ENCODE results near the gene HOXA1.

Gene HOXA1

GRCh38 chr7:27131390-27131819, 35.6 kb upstream of the HOXA1 start:
- no peak for DNase-seq (ENCODE audit: low spot score)

DNA sequence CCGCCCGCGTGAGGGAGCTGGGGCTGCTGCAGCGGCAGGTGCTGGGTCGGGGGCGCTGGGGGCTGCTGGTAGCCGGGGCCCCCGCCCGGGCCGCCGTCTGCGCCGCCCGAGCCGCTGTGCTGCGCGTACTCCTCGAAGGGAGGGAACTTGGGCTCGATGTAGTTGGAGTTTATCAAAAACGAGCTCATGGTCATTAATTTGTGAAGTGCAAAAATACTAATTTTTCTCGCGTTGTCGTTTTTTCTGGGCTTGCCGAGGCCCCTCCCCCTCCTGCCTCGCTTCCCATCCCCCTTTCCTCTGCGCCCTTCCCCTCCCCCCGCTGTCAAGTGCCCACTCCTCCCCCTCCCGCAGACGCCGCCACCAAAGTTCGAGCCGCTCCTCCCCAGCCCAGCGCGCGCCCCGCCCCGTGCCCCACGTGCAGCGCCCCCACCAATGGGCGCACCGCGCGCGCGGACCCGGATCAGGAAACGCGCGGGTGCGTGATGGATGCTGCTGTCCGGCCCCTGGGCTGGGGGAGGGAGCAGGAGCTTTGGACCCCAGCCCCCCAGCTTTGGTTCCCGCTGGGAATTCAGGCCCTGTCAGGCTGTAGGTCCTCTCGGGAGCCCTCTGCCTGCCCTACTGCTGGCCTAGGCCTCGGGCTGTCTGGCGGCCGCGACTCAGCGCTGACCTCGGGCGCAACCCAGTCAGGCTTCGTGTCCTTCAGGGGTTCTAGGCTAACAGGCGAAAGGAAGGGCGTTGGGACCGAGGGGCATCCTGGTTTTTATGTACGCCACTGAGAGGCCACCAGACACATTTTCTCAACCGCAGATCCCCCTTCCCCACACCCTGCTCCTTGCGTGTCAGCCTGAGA, 35.0 kb upstream of the HOXA1 start, which contains the start of gene HOXA4:
HOXA4 (minus strand) TSS at position 218 of the 850 bp plus-strand sequence; CDS start at position 194, 24 bp downstream.
- DNase-seq (ENCODE audit: low spot score) = peak; percentile 60

- DNase-seq (ENCODE audit: low spot score) = no peak
Measured at GRCh38 chr7:27129729-27130539, 34.1 kb upstream of the HOXA1 start.

DNA sequence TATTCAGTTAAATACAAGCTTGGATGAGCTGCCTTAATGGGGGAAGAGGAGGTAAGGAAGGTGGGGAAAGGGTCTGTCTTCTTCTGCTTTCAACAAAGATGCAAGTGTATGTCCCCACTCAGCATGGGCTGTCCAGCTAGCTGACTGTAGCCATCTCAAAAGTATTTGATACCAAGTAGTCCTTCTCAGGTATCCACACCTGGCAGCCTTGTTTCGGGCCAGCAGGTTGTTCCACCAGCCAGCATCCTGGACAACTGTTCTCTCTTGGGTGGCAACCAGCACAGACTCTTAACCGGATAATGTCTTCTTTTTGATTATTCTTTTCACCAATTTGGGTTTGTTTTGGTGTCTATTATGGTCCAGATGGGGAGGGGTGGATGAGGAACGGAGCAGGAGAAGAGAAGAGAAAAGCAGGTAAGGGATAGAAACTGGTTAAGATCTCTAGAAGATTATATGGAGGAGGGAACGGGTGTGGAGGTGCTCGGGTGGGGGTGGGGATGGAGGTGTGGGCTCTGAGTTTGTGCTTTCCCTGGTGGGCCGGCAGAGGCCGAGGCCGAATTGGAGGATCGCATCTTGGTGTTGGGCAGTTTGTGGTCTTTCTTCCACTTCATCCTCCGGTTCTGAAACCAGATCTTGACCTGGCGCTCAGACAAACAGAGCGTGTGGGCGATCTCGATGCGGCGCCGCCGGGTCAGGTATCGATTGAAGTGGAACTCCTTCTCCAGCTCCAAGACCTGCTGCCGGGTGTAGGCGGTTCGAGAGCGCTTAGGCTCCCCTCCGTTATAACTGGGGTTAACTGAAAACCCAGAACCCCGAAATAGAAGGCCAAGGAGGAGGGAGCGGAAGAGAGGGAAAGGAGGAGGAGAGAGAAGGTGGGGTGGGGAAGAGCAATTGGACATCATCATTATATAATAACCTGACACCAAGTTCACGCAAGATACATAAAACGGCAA, 33.3 kb upstream of the HOXA1 start:
- no peak for DNase-seq (ENCODE audit: low spot score)

- no peak for DNase-seq (ENCODE audit: low spot score)
Measured at GRCh38 chr7:27128034-27128433, 32.2 kb upstream of the HOXA1 start.

DNA sequence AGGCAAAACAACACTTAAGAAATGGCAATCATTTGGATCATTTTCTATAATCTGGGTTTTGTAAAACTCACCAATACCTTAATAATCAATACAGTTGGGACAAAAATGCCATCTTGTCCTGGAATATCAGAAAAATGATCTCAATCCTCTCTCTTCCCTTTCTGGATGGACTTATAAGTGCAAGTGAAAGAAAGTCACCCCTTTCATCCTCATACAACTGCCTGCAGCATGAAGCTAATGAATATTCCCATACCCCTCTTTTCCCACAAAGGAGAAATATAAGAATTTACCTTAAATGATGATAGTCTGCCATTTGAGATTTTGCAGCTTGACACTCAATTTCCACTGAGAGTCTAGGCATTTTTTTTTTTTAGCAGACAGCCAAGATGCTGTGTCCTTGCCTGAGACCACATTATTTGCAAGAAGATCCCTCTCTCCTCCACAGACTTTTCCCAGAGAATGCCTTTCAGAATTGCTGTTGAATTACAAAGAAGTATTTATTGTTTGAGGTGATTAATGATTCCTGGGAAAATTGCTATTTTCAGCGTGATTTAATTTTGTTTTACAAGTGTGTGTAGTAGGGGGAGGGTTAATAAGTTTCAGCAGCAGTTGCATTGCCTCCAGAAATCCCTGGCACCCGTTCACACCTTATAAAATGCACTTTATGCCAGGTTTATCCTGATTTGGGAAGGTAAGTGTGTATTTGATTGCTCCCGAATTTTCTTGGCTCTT, 31.0 kb upstream of the HOXA1 start:
- DNase-seq (ENCODE audit: low spot score) = no peak

DNA sequence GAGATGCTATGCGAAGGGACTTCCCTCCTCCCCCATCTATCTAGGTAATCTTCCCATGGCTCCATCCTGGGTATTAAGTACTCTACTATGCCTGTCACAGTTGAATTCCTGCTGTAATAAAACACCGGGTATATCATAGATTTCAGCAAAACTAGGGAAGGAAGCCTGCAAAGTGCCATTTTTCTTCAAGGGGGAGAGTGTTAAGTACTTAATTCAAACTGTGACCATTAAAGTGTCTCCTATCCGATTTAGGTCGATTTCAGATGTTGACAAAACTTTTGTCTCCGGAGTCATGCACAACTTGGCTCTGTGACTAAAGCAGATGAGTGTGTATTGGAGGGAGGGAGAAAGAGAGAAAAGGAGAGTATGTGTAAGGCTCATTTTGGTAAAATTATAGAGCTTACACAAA, 30.2 kb upstream of the HOXA1 start:
- no peak for DNase-seq (ENCODE audit: low spot score)

- no peak for DNase-seq (ENCODE audit: low spot score)
Measured at GRCh38 chr7:27124902-27125689, 29.3 kb upstream of the HOXA1 start.

DNA sequence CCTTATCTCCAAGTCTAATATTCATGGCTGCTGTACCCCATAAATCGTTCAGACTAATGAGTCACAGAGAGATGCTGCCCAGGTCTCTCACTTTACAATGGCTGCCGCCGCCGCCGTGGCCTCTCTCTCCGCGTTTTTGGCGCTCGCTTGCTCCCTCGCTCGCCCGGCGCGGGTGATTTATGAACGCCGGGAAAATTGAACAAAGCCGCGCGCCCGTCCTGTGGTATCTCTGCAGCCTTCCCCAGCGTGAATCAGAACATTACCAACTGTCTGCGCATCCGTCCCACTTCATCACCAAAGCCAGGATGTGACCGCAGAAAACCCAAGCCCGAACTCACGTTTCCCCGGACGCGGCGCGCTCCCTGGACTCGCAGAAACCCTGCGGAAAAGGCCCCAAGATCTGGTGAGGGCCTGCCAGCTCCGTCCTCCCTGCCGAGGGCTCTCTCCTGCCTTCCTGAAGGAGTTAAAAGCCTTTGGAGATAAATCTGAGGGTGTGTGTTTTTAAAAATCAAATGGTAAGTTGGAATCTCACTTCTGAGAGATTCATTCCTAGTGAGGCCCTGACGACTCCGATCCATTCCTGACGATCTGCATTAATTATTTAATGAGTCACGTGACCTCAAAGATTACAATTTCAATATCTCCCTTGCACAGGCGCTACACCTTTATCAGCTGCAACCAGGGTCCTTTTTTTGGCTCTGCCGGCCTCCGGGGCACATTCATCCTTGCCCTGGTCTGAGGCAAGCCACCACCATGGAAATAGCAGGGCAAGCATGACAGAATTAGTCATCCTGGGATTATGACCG, 28.5 kb upstream of the HOXA1 start:
- DNase-seq (ENCODE audit: low spot score) = no peak

DNA sequence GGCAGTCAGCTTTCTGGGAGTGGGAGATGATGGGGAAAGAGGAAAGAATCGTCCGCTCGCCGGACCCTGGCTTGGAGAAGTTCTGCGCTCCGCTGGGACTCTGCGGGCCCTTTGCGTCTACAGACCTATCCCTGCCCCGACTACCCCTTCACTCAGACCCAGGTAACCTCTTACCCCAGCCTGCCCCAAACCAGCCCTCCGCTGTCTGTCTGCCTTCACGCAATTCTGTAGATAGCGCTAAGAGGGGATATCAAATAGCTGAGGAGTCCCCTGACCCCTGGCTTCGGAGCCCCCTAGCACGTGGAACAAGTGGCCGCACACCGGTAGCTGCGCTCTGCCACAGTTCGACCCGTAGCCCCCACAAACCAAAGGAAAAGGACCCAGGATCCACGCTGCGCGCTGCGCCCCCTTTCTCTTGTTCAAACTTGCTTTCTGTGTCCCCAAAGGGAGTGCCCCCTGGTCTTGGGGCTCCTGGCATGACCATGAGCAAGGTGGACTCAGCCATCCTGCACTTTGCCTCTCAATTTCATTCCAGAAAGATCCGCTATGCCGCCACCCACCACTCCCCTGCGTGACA, 27.8 kb upstream of the HOXA1 start:
- no peak for DNase-seq (ENCODE audit: low spot score)

GRCh38 chr7:27123007-27123476, 27.2 kb upstream of the HOXA1 start:
- DNase-seq (ENCODE audit: low spot score) = no peak

DNA sequence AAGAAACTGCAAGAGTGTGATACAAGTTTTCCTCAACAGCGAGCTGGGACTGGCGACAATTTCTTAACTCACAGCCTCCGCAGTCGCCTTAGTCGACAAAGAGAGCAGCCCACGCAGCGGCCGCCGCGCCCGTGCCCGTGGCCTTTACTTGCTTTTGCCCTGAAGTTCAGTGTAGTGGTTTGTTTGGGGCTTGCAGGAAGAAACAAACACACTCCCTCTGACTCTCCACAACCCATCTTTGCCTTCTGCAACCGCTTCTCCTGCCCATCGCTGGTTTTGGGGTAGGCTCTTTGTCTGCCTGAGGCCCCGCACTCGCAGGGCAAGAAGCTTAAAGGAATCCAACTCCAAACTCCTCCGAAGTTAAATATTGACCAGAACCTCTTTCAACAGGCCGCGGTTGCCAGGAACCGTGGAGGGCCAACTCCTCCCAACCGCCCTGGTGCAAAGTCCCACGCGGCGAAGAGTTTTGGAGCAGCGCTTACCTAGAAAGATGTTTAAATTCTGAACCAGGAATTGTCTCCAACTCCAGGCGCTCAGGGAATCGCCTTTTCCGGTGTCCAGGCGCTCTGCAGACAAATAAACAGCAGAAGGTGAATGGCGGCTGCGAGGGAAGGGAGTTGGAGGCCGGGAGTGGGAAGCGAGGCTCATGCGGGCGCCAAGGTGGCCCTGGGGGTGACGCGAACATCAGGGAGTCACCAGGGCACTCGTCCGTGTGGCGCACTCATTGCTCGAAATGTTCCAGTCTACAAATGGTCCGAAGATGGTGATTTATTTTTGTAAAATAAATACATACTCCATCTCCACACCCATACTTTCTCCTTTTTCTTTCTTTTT, 26.5 kb upstream of the HOXA1 start:
- no peak for DNase-seq (ENCODE audit: low spot score)

GRCh38 chr7:27121684-27122076, 25.9 kb upstream of the HOXA1 start:
- DNase-seq (ENCODE audit: low spot score) = no peak

DNA sequence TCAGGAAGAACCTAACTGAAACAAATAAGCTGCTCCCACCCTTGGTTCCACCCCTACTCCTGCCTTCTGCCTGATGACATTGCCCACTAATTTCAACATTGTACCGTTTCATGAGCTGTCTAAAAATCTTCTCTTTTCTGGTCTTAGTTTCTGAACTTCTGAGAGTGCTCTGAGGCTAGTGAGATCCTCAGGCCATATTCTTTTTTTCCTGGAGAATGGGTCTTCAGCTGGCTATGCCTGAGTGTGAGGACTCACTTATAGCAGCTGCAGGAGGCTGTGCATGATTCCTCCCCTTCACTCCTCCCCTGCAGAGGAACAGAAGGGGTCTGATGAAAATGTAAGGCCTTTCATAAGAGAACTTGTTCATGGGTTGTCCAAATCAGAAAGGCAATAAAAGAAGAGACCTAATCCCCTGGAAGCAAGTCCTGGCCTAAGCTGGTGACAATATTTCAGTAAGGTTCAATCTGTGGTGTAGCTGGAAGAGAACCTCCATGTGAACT, 23.7 kb upstream of the HOXA1 start:
- no peak for DNase-seq (ENCODE audit: low spot score)

GRCh38 chr7:27118580-27118979, 22.8 kb upstream of the HOXA1 start:
- no peak for DNase-seq (ENCODE audit: low spot score)

DNA sequence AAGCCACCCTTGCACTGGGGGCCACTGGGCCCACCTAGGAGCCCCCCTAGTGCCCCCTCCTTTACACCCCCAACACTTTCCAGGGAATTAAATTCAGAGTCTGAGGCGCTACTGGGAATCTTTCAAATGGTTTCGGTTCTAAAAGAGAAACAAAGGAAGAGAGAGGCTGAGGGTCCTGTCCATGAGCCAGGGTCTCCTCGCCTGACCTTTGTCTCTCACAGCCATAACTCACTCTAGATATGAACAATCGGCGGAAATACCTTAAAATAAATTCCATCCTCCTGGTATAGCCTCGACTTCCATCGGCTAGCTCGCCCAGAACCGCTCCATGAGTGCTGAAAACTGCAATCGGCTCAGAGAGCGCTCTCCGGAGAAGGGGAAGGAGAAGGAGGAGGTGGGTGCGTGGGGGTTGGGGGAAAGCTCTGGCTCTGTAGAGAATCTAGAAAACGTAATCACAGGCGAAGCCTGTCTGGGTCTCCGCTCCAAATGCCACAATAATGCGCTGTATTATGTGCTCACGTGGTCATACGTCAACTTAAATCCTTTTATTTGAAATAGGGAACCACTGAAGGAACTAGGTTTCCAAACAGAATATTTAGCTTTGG, 22.2 kb upstream of the HOXA1 start:
- DNase-seq (ENCODE audit: low spot score) = no peak
